GM12878 (cell line): Measurements from ENCODE around the gene TCF4. TPM values are rescaled to one million over a fixed set of nuclear protein-coding genes. Genes with fewer than 3 reads are reported as not detected.

Experiments used
- ATAC-seq: fragments of 200-7000 bp; cut with Tn5 transposase; 3 replicates; pipeline ENCODE4 v1.9.1; 2020; ENCODE audit warnings: mild to moderate bottlenecking, moderate library complexity
- BruUV-seq: library from RNA; stranded (reverse); fragments of 400-500 nt; replicated peaks from 2 replicates; lab custom pipeline; 2021; lab: Mats Ljungman, UMichigan
- CTCF ChIA-PET: fragments of 300-600 bp; sonication (Branson Sonifier 250); formaldehyde crosslinking; extraction: SDS; loops from one replicate; lab custom pipeline; 2021; ENCODE audit warnings: inconsistent platforms; lab: Yijun Ruan, JAX
- POLR2A ChIA-PET: fragments of 350-600 bp; formaldehyde crosslinking; extraction: SDS; loops from one replicate; lab custom pipeline; 2021; ENCODE audit warnings: inconsistent platforms; lab: Charles Lee
- RAD21 ChIA-PET: fragments of 300-600 bp; sonication (Branson Sonifier 250); formaldehyde crosslinking; loops from one replicate; lab custom pipeline; 2023; ENCODE audit warnings: antibody characterized with exemption; ENCODE audit not compliant: unreplicated experiment; lab: Charles Lee
- SMC1A ChIA-PET: fragments of 300-600 bp; sonication (Branson Sonifier 250); formaldehyde crosslinking; loops from one replicate; lab custom pipeline; 2023; ENCODE audit not compliant: unreplicated experiment, uncharacterized antibody; lab: Charles Lee
- DNase-seq: peaks from one replicate; pipeline ENCODE4 v3.0.0-alpha.2; 2011; ENCODE audit warnings: low read depth, low spot score
- FAIRE-seq: peaks from 3 replicates; lab custom pipeline; 2011; peaks lifted over from hg19 to GRCh38; lab: Jason Lieb, UNC
- H2AFZ ChIP-seq: 2 replicates; pipeline ENCODE4 v1.6.0; 2011; ENCODE audit warnings: low read depth, low read length, control low read depth; ENCODE audit not compliant: control insufficient read depth
- H3K27ac ChIP-seq: 2 replicates; pipeline ENCODE4 v1.5.1; 2011; ENCODE audit warnings: control low read depth; ENCODE audit not compliant: control insufficient read depth, insufficient read depth
- H3K27me3 ChIP-seq, 2 experiments: replicated peaks in 1 of 2; 2 replicates each; pipeline versions ENCODE4 v1.6.0 to v1.6.1; 2011; ENCODE audit warnings: low read length in 1 of 2; ENCODE audit not compliant: control insufficient read depth in 2 of 2, insufficient read depth in 2 of 2
- H3K36me3 ChIP-seq, 2 experiments: 2 replicates each; pipeline ENCODE4 v1.5.1; 2011; ENCODE audit warnings: low read length in 1 of 2; ENCODE audit not compliant: control insufficient read depth in 2 of 2, insufficient read depth in 2 of 2
- H3K4me1 ChIP-seq: 2 replicates; pipeline ENCODE4 v1.6.1; 2011; ENCODE audit warnings: mild to moderate bottlenecking, low read length, moderate library complexity, mixed read lengths; ENCODE audit not compliant: control insufficient read depth, insufficient read depth
- H3K4me2 ChIP-seq: 2 replicates; pipeline ENCODE4 v1.6.0; 2011; ENCODE audit warnings: control low read depth; ENCODE audit not compliant: control insufficient read depth, insufficient read depth
- H3K4me3 ChIP-seq: fragments of 200-600 bp; sonication (generic); 2 replicates; pipeline ENCODE4 v1.5.1; 2016
- H3K79me2 ChIP-seq: 2 replicates; pipeline ENCODE4 v1.6.0; 2011; ENCODE audit warnings: low read length; ENCODE audit not compliant: control insufficient read depth, insufficient read depth
- H3K9ac ChIP-seq: 2 replicates; pipeline ENCODE4 v1.8.0; 2011; ENCODE audit warnings: low read length, control low read depth, mixed read lengths; ENCODE audit not compliant: control insufficient read depth, insufficient read depth
- H3K9me3 ChIP-seq: replicated peaks from 3 replicates; pipeline ENCODE4 v1.5.1; 2011; ENCODE audit warnings: mild to moderate bottlenecking, low read length; ENCODE audit not compliant: control insufficient read depth, insufficient read depth
- H4K20me1 ChIP-seq: 2 replicates; pipeline ENCODE4 v1.6.0; 2011; ENCODE audit not compliant: control insufficient read depth, insufficient read depth
- CBX5 ChIP-seq: sonication (generic); IDR thresholded peaks from 2 replicates; pipeline ENCODE4 v1.6.1; 2016; ENCODE audit warnings: low read depth, moderate library complexity, mild to moderate bottlenecking, inconsistent platforms
- E2F8 ChIP-seq: fragments of 450-650 bp; IDR thresholded peaks from 2 replicates; pipeline ENCODE4 v1.6.1; 2018; ENCODE audit warnings: mild to moderate bottlenecking, low read depth, moderate library complexity; ENCODE audit not compliant: partially characterized antibody
- IKZF2 ChIP-seq, 2 experiments: fragments of 450-650 bp; IDR thresholded peaks; 2 replicates each; pipeline ENCODE4 v1.6.1; 2017; ENCODE audit warnings: mild to moderate bottlenecking in 2 of 2, moderate library complexity in 2 of 2
- POLR2A ChIP-seq: IDR thresholded peaks from 2 replicates; pipeline ENCODE4 v1.6.1; 2011; ENCODE audit warnings: low read depth, mild to moderate bottlenecking, low read length
- TCF3 ChIP-seq: IDR thresholded peaks from 2 replicates; pipeline ENCODE4 v1.6.1; 2012; ENCODE audit warnings: low read depth, mild to moderate bottlenecking, low read length, borderline replicate concordance; ENCODE audit not compliant: insufficient read depth
- ZBED1 ChIP-seq: IDR thresholded peaks from 2 replicates; pipeline ENCODE4 v1.6.1; 2016; ENCODE audit warnings: borderline replicate concordance
- WGBS: methylation state at CpG from one replicate; pipeline ENCODE4 v1.1.6; 2016; ENCODE audit warnings: low lambda C conversion rate; ENCODE audit not compliant: insufficient replicate concordance, insufficient coverage; ENCODE audit errors: missing lambda C conversion rate; 5-methylcytosine and 5-hydroxymethylcytosine counted together
- in situ Hi-C: fragments of 300-500 bp; cut with MboI; formaldehyde crosslinking; loops from 9 replicates; pipeline ENCODE4 v1.14.3; 2018; ENCODE audit warnings: mixed read lengths
- intact Hi-C: fragments of 100-400 bp; cut with micrococcal nuclease; formaldehyde crosslinking; loops from one replicate; pipeline ENCODE4 v1.14.2; 2022; ENCODE audit not compliant: unreplicated experiment
- polyA plus RNA-seq, 11 experiments: library from polyadenylated mRNA; depleted of rRNA in 4 of 11; unstranded in 6 of 11; stranded (reverse) in 5 of 11; fragments of >200 nt; fragmentation: Nextera tagmentation in 4 of 11; fragmentation: Illumina TruSeq in 1 of 11; extraction: Ambion mirVana in 4 of 11; extraction: Trizol in 1 of 11; gene quantifications; 1 replicate in 1 of 11; 2 replicates in 10 of 11; pipeline versions ENCODE4 v1.2.1 to v1.2.3, GENCODE V29; 2011 to 2016; ENCODE audit warnings: inconsistent platforms in 2 of 11, missing spikeins in 2 of 11, low read depth in 1 of 11
- total RNA-seq, 4 experiments: library from RNA; depleted of rRNA in 3 of 4; stranded (reverse); fragments of >200 nt in 3 of 4; fragmentation: Illumina TruSeq in 1 of 4; extraction: Trizol in 1 of 4; gene quantifications; 2 replicates each; pipeline versions ENCODE4 v1.2.1 to v1.2.3, GENCODE V29; 2013 to 2021

The TCF4 gene
- total and polyA plus RNA-seq, 10 of the 15 experiments (the other 5 are each of a cell fraction or from before 2014, with no cell fraction given): 15.2 to 94.0 (median 31.5) TPM

GRCh38 chr18:55422456-55423180 is 165.4 kb downstream of the TCF4 start:
- Histone ChIP-seq H3K4me1 (peaks cover 2% of the 10 kb centered on the region; the same call in 1 of the 2 replicates), H3K9me3 (no peaks in the 10 kb centered on the region), H3K4me3 (no peak overlapping the region), H3K36me3 (no peaks in the 10 kb centered on the region), H3K4me2 (0 out of 2 replicates have a peak overlapping the region, but pooled peaks have one; percentile 5), H2AFZ (no peak overlapping the region), H3K27me3 (peaks cover 2 to 5% of the 10 kb centered on the region in 2 experiments; a peak in 3 of 4 replicates), H3K27ac (no peak overlapping the region), H4K20me1 (no peaks in the 10 kb centered on the region), H3K9ac (no peak overlapping the region), H3K79me2 (no peaks in the 10 kb centered on the region)
- ChIA-PET CTCF (interaction anchor here (0.6 kb wide), 1 partner anchor 41 kb away, joined by 3 read pairs; no protein-coding TSS in a partner anchor), POLR2A (no interaction called here), RAD21 (no interaction called here), SMC1A (interaction anchor here (0.6 kb wide), 1 partner anchor 13 kb away, joined by 3 read pairs; no protein-coding TSS in a partner anchor)
- FAIRE-seq (no peak), ATAC-seq (no peak), DNase-seq (no peak)
- in situ Hi-C loops: no loop called here
- intact Hi-C loops: no loop called here
- TF ChIP-seq E2F8 (no peak), IKZF2 (IDR thresholded peaks at IDR 0.05) (no peak), CBX5 (no peak), POLR2A (no peak), TCF3 (no peak), ZBED1 (no peak)
- no TSS peak for BruUV-seq
- 75% methylated on average over 13 of the region's 13 CpGs for WGBS
